Central memory CD4-positive, alpha-beta T cell (primary cell): ENCODE measurements around the gene MAPK4.
"Not testable (repeated sequence)": the region's sequence is repeated elsewhere in the genome, so short reads cannot be mapped to it uniquely, and the experiment has no call there.

Experiments
- DNase-seq: peaks from one replicate; pipeline ENCODE4 v3.0.0; 2022
- total RNA-seq, 3 experiments: gene quantifications; one replicate each; lab custom pipeline; 2026; lab: John Stamatoyannopoulos, UW

Gene MAPK4
- 0 to 0.04 (median 0) reads per million in 3 experiments for total RNA-seq

DNA sequence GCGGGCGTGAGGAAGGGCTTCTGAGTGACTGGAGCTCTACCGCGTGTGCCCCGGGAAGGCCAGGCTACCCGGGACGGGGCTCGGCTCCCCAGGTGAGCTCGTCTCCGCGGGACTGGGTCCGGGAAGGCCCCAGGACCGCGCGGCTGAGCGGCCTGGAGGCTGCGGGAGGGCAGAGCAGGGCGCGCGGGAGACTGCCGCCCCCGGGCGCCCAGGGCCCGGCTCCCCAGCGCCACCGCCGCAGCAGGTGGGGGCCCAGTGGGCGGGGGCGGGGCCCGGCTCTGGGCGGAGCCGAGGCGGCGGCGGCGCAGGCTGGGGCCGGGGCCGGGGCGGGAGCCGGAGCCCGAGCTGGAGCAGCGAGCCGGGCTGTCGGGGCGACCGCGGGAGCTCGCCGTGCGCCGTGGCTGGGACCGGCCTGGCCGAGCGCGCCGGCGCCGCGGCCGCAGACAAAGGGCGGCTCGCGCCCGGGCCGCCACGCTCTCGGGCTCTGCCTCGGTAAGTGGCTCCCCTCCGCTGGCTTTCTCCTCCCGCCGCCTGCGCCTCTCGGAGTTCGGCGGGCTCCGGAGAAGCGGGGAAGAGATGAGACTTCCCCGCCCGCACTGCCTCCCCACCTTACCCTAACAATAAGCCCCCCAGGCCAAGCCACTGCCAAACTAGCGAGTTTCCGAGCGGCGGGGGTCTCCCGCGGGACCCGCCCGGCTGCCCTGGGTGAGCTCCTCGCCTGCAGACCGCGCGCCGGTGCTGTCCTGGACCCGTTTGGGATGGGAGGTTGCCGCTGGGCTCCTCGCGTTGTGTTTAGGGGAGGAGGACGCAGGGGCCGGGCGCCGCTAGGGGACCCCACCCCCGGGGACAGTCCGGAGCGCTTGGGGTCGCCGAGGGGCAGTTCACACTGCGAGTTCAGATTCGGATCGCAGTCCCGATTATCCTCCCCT, at the start of gene MAPK4:
Gene MAPK4, plus strand, starts transcription at position 336 of the 929 bp plus-strand sequence. CDS start 103,872 bp downstream, outside the sequence.
- DNase-seq: no peak

DNA sequence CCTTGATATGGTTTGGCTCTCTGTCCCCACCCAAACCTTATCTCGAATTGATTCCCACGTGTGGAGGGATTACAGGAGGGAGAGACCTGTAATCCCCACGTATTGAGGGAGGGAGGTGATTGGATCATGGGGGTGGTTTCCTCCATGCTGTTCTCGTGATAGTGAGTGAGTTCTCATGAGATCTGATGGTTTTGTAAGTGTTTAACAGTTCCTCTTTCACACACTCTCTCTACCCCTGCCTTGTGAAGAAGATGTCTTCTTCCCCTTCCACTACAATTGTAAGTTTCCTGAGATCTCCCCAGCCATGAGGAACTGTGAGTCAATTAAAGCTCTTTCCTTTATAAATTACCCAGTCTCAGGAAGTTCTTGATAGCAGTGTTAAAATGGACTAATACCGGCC, 42.6 kb upstream of the MAPK4 start:
- not testable (repeated sequence) for DNase-seq

DNA sequence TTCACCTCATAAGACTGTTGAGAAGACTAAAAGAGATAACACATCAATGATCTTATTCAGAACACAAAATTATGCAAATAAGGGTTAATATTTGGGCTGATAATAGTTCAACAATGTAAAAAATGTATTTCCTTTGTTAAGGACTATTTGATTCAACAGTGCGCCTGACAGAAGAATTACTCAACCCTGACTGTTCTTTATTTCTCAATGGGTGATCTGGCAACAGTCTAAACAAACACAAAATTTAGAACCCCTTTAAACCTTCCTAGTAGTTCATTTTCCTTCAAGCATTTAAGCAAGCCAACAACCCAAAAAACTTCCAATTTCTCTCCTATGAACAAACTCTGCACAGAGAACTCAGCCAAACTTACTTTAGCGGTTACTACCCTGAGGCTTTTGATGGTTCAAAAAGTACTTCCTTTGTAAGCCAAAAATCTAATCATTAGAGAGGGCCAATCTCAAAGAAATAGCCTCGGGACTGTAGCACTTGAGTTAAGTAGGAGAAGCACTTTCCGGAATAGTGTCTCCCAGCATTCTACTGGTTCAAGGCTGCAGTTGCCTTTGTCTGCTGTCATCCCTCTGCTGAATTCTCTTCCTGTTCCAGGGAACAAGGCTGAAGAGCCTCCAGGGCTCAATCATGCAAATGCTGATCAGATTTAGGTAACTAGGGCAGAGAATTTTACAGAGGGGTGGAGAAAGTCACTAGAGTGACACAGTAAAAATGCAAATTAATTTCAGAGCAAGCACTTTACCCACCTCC, 40.9 kb upstream of the MAPK4 start:
- DNase-seq: no peak

DNA sequence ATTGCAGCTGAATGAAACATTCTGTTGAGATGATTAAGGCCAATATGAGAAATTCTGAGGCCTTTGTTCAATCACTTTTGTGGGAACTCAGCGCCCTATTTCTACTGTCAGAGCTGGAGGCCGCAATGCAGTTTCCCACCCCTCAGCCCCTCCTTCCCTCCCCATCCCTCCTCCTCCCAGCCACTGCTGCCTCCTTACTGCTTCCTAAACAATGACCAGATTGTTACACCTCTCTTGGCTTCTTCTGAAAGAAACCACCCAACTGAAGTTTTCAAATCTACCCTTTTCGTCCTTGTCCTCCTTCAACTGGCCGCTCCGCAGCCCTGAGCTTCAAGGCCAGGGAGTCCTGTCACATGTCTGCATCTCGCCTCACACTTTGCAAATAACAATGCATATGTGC, 36.7 kb upstream of the MAPK4 start:
- DNase-seq: no peak

DNA sequence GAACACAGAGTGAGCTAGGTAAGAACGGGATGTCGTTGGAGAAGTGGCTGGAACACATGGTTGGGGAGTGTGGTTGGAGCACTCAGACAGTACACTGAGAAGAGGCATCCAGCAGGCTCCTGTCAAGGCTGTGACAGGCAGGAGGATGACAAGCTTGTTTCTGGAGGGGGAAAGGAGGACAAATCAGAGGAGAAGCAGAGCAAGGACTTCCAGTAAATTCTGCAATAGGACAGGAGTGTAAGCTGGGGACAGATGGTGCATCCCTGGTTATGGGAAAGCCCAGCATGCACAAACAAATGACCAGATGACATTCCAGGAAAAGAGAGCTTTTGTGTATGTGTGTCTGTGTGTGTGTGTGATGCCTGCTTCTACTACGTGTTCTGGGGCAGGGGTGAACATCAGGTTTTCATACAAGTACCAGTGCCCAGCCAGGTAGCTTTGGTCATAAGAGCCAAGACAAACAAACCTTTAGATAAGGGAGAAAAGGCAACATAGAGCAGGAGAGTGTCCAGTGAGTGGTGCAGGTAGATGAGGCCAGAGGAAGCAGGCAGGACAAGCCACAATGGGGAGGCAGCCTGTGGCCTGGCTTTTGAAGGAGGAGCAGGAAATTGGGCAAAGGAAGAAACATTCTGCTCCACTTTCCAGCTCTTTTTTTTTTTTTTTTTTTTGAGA, 32.1 kb upstream of the MAPK4 start:
- DNase-seq: no peak

DNA sequence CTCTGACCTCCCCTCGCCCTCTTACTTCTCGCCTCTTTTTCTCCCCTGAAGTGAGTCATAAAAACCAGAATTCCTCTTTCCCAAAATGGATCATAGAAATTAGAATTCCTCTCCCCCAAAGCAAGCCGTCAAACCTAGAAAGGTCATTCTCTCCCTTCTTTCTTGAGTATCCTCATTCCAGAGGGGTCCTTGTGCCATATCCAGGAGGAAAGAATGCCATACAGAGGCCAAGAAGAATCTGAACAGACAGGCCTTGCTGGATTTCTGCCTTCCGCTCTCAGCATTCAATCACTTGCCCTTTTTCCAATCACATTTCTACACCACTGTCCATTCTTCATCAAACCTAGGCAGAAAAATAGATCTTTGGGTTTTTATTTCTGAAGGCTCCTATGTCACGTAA, 31.1 kb upstream of the MAPK4 start:
- DNase-seq: no peak

DNA sequence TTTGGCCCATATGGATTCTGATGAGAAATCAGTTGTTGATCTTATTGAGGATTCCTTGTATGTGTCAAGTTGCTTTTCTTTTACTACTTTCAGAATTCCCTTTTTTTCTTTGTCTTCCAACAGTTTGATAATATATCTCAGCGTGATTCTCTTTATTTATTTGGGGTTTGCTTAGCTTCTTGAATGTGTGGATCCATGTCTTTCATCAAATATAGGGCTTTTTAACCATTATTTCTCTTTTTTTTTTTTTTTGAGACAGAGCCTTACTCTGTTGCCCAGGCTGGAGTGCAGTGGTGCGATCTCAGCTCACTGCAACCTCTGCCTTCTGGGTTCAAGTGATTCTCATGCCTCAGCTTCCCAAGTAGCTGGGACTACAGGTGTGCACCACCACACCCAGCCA, 26.1 kb upstream of the MAPK4 start:
- not testable (repeated sequence) for DNase-seq

DNA sequence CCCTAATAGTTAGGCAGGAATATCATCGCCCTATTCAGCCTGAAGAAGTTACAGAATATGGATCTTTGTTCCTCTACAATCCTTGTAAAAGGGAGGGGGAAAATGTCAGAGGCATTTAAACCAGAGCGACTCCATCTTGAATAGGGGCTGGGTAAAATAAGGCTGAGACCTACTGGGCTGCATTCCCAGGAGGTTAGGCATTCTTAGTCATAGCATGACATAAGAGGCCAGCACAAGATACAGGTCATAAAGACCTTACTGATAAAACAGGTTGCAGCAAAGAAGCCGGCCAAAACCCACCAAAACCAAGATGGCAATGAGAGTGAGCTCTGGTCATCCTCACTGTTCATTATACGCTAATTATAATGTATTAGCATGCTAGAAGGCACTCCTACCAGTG, 15.4 kb upstream of the MAPK4 start:
- DNase-seq: not testable (repeated sequence)

DNA sequence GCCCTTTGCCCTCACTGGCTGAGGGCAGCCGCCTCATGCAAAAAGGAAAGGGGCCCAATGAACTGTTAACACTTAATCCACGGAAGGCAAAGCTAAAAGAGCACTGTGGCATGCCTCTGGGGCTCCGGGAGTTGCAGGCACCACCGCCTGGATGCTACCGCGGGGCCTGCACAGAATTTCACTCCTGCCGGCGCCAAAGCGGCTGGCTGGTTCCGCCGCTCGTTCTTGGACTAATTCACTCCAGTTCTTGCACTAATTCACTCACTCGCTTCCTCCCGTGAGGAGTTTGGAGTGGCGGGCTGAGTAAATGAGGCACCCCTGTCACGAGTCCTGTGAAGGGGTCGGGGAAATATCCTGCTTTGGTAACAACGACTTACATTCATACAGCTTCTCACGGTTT, 14.0 kb upstream of the MAPK4 start:
- DNase-seq: no peak

DNA sequence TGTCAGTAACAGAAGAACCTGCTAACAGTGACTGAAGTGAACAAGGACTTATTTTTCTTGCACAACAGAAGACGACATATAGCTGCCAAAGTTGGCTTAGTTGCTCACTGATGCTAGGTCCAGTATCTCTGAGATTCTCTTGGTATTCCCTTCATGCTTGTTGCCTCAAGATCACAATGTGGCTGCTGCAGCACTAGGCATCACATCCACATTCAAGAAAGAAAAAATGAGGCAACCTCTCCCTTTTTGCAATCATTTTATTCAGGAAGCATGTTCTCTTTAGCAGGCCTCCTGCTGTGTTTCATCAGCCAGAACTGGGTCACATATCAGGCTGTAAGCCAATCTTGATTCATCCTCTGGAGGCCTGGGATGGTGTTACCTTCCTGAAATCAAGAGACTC, 11.7 kb upstream of the MAPK4 start:
- DNase-seq: no peak

DNA sequence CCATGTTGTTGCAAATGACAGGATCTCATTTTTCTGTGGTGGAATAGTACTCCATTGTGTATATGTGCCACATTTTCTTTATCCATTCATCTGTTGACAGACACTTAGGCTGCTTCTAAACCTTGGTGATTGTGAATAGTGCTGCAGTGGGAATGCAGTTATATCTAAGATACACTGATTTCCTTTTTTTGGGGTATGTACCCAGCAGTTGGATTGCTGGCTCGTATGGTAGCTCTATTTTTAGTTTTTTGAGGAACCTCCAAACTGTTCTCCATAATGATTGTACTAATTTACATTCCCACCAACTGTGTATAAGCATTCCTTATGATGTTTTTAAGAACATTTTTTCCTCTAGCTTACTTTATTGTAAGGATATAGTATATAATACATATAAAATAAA, 8.2 kb upstream of the MAPK4 start:
- not testable (repeated sequence) for DNase-seq

DNA sequence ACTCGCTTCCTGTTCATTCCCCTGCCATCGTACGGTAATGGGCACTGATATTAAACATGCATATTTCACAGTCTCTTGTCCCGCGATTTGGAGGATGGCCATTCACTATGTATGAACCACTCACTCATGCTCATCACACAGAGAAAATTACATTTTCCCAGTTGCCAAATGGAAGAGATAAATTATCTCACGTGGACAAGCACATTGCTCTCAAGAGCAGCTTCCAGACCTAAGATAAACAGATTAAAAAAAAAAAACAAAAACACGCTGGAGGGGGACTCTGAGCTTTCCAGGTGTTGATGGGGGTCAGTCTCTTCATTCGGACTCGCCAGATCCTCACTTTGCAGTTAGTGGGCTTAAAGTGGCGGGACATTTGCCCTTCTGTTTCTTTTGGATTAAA, 1.7 kb upstream of the MAPK4 start:
- DNase-seq: no peak

DNA sequence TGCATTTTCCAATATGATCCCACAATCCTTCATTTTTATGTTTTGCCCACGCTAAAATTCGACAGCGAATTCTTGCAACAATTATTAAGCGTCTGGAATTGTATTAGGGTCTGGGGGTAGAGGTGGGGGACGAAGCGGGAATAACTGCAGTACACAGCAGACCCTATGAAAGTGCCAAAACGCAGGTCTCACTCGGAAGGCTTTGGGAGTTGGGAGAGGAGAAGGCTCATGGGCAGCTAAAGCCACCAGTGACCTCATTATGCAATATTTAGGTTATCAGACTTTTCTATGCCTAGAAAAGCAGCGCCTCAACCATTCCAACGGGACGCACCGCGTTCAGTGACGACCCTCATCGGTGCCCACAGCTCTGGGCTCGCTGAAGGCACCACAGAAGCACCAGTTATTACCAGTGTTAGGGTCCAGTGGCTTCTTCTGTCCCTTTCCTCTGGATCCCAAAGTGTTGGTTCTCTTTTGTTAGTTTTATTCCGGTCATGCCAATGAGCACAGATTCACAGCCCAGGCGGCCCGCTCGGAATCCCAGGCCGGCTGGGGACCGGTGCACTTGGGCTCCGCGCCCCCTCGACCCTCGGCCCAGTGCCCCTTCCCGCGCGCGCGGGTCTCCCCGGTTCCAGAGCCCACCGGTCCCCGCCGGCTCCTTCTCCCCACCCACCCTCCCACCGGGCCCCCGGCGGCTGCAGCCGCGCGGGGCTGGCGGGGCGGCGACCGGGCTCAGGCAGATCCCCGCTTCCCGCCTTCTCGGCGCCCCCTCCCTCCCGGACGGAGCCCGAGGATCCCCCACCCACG, 737 bp upstream of the MAPK4 start:
- no peak for DNase-seq

DNA sequence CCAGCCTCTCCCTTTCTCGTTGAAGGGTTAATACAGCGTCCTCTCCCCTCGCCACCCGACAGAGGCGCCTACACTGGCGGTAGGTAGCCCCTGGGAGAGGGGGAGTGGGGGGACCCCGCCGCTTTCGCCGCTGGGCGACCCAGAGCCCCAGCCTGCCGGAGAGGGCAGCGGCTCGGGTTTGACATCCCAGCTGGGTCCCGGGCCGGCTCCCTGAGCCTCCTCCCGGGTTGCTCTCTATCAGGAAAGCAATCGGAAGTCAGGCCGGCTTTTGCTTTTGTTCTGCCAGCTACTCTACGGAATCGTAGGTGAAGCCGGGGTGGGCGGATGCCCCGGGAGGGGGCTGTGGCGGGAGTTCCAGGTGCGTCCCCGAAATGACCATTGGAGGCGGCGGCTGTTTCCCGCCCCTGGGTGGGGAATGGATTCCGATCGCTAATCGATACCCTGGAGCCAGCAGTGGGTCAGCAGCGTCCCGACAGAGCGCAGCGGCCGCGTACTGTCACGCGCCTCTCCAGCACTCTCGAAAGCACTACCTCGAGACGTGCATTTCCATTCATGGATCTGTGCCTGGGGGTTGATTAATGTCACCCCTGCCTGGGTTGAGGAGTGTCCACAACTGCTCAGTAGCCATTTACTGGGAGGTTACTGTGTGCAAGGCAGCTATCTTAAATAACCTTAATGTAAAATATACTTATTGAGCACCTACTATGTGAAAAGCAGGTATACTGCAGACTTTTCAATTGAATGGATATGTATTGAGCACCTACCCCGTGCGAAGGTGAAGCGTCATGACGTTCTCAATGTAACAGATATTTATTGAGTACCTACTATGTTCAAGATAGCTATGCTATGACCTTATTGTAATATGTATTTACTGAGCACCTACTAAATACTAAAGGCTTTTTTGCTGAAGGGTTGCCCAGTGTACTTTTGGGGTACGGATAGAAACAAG, 1.1 kb downstream of the MAPK4 start:
- no peak for DNase-seq

DNA sequence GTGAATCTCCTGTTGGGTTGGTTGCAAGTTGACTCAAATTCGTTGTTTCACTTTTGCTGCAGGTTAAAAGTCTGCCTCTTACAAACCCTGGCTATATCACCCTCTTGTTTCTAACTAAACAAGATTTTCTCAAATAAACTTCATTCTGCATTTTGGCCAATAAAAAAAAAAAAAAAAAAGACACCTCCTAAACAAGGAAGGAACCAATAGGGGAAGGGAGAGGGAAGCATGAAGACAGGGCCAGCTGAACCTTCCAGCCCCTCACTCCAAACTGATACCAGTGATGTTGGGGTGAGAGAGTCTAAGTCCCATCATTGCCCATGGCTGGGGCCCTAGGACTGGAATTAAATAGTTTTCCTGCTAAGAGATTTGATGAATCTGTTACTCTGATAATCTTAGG, 2.4 kb downstream of the MAPK4 start:
- DNase-seq: not testable (repeated sequence)

DNA sequence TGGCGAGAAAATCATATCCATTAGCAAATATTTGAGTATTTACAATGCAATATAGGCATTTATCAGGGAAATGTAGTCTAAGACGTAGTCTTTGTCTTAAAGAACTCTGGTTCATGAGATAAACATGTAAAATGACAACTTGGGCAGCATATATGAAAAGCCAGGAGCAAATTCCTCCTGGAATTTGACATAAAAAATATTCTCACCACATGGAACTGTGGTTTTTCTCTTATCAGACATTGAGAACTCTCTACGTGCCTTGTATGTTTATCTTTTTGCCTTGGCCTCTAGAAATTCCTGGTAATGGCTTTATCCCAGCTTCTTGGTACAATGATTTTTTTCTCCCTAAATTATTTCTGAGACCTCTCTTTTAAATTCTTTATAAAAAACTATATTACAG, 2.8 kb downstream of the MAPK4 start:
- no peak for DNase-seq

DNA sequence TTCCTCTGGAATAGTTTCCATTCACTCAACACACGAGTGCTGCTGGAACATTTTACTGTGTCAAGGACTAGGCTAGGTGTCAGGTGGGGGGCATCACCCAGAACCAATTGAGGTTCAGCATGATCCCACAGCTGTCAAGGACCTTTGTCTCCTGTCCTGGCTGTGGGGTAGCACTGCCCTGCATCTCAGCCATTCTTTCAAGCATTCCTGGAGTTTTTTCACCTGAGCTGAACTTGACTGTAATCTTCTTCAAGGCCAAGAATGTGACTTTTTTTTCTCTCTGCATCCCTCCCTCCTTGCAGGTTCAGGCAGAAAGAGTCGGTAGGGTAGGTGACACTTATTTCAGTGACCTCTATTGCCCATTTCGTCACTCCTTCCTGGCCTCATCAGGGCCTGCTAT, 3.5 kb downstream of the MAPK4 start:
- DNase-seq: no peak

DNA sequence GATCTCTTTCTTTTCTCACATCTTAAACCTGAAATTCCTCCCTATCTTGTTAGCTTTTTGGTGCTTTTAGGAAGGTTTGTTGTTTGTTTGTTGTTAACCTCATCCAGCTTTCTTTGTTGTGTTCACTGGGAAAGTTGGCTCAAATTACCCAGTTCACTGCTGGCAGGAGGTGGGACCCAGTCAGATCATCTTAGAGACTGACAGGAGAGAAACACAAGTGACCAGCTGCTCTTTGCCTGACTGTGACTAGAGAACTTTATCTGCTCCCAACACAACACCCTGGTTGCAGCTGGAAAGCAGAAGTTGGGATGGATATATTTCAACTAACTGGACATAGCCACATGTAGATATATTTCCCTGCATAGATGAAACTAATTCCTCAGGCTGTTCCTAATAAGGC, 10.0 kb downstream of the MAPK4 start:
- DNase-seq: no peak

DNA sequence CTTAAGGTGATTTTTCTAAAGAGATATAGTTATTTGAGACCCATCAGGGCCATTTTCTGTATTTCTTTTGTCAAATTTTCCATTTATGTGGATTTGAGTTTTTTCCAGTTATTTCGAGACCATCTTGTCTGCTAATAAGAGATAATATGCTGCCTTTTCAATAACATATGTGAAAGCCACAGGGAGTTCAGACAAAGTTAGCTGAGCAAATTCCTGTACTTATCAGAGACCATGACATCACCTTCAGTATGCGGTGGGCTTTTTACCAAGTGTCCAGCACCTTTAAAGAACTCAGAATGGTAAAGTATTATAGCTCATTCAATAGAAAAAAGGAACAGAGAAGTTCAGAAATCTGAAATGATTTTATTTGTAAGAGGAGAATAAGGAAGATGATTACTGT, 11.7 kb downstream of the MAPK4 start:
- DNase-seq: no peak

DNA sequence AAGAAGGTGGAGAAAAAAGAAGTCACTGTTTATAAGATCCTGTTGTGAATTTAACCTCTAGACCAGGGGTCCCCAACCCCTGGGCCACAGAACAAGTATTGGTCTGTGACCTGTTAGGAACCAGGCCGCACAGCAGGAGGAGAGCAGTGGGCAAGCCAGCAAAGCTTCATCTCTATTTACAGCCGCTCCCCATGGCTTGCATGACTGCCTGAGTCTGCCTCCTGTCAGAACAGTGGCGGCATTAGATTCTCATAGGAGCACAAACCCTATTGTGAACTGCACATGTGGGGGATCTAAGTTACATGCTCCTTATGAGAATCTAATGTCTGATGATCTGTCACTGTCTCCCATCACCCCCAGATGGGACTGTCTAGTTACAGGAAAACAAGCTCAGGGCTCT, 13.3 kb downstream of the MAPK4 start:
- not testable (repeated sequence) for DNase-seq

DNA sequence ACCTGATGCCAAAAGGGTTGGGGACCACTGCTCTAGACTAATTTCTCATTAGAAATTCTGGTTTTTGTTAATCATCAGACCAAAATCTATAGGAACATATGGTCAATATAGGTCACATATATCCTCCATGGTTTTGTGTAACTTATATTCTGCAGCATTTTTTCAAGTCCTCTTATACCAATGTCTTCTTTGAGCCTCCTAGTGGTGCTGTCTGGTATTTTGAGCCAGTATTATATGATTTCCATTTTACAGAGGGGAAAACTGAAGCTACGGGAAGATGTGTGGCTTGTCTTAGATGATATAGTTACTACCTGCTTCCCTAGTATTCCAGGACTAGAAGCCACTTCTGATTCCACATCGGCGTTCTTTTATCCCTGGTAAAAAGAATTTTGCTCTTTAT, 13.8 kb downstream of the MAPK4 start:
- DNase-seq: no peak
